GM19328 (cell line): ENCODE results near the gene MORC2.

ENCODE experiments used
- ATAC-seq: cut with Tn5 transposase; IDR thresholded peaks from one replicate; pipeline ENCODE4 v1.9.1; 2021; ENCODE audit warnings: mild to moderate bottlenecking, moderate library complexity; ENCODE audit not compliant: unreplicated experiment

MORC2 gene

DNA sequence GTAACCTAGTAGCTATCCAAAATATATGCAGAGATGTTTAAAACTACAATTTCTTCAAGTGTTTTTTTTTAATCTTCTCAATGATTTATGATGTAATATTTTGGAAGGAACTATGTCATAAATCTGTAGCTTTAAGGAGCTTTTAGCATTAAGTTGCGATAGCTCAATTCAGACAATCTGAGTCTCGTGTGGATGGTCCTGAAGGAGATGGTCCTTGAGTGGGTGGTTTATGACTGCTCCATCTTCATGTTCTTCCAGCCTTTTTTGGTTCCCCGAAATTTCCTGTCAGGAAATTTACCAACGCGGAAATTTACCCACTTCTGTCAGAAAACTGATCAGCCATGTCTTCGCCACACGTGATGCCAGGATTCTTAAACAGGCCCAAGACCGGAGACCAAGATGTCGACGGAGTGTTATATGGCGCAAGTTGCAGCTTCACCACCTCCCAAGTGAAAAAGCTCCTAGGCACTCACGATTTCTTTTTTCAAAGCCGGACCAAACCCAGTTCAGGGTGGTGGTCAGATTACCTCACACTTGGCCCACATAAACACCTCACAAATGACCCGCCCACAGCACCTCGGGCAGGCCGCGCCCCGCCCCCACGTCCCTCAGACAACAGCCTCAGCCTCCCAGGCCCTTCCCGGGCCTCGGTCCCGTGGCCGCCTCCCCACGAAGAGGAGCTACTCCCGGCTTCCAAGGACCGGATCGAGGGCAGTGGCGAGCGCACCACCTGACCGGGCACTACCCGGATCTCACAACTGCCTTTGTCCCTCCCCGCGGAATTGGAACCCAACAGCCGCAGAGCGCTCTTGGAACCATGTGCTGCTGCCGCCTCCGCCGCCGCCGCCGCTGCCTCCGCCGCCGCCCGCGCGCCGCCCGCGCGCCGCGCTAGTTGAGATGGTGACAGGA is at the start of gene MORC2:
MORC2 (minus strand) TSS at position 760 of the 909 bp plus-strand sequence. CDS start 885 bp downstream, outside the sequence.
- no peak for ATAC-seq

GRCh38 chr22:31005535-31005934 is 37.0 kb upstream of the MORC2 start:
- ATAC-seq, result no peak

- ATAC-seq, result no peak
Measured at GRCh38 chr22:31001124-31001770, 32.7 kb upstream of the MORC2 start.

- no peak for ATAC-seq
Measured at GRCh38 chr22:30998329-30998728, 29.8 kb upstream of the MORC2 start.

GRCh38 chr22:30996462-30996861 is 27.9 kb upstream of the MORC2 start:
- no peak for ATAC-seq

GRCh38 chr22:30994960-30995359 is 26.4 kb upstream of the MORC2 start:
- no peak for ATAC-seq

GRCh38 chr22:30992565-30992964 is 24.0 kb upstream of the MORC2 start:
- ATAC-seq, result no peak

DNA sequence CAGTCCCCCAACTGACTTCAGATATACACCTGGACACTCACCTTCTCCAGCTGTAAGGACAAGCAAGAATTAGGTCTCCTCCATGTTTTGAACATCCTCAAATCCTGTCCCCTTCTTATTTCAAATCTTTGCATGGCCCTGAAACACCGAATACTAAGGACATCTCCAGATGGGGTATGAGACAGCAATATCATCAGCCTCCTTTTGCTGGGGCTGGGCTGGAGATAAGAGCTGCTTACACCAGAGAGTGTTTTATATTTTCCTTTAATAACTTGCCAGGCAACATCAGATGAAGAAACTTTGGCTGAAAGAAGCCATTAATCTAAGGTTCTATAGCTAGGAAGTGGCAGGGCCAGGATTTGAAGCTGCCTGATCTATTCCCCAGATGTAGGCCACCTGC is 22.1 kb upstream of the MORC2 start:
- ATAC-seq, result no peak

DNA sequence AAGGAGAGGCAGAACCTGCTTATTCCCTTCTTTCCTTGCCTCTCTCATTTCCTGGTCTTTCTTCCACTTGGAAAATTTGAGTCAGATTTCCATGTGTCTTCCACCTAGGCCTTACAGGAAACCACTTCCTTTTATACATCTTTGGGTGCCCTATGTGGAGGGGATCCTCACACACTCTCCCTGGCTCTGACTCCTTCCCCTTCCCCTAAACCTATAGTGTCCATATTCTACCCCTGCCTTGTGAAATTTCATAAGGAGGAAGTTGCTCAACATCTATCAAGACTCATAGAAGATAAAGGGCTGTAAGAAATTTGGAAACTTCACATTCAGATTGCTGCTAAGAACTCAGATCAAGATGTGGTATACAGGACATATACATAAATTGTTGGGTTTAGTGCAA is 20.9 kb upstream of the MORC2 start:
- ATAC-seq, result no peak

GRCh38 chr22:30985561-30986208 is 17.1 kb upstream of the MORC2 start:
- no peak for ATAC-seq

DNA sequence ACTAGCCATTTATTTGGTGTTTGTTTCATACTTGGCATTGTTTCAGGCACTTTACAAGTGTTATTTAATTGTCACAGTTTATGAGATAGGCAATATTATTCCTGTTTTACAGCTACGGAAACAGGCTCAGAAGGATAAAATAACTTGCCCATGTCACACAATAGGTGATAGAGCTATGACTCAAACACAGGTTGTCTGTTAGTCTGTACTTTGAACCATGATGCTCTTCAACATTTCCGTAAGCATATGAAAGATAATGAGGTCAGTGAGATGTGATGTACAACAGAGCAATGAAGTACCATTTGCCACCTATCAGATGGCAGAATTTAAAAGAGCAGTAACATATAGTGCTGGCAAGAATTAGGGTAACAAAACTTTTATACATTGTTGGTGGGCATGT is 15.7 kb upstream of the MORC2 start:
- no peak for ATAC-seq

- no peak for ATAC-seq
Measured at GRCh38 chr22:30982512-30982911, 13.9 kb upstream of the MORC2 start.

DNA sequence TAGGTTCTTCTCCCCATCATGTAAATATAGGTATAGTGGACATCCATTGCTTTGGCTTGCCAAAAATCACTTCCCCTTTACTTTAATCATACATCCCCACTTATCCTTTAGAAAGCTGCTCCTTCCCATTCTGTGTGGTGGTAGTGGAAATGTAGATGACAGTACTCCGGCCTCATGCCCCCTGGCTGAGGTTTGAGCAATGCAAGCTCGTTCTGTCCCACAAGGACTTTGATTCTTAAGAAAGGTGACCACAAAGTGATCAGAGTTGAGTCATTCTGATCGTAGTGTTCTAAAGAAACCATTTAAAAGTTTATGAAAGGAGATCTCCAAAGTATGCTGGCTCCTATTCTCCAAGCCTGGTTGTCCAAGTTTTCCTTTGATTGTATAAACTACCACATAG is 11.4 kb upstream of the MORC2 start:
- no peak for ATAC-seq

GRCh38 chr22:30978304-30978962 is 9.9 kb upstream of the MORC2 start:
- ATAC-seq, result no peak

- no peak for ATAC-seq
Measured at GRCh38 chr22:30970356-30970746, 1.8 kb upstream of the MORC2 start.

GRCh38 chr22:30969532-30970355 is 1.2 kb upstream of the MORC2 start:
- peak; percentile 38 for ATAC-seq

- ATAC-seq, result peak; percentile 83
Measured at GRCh38 chr22:30968924-30969531, 454 bp upstream of the MORC2 start, which contains the start of gene TUG1. Gene TUG1 (plus strand): TSS chr22:30969265.

DNA sequence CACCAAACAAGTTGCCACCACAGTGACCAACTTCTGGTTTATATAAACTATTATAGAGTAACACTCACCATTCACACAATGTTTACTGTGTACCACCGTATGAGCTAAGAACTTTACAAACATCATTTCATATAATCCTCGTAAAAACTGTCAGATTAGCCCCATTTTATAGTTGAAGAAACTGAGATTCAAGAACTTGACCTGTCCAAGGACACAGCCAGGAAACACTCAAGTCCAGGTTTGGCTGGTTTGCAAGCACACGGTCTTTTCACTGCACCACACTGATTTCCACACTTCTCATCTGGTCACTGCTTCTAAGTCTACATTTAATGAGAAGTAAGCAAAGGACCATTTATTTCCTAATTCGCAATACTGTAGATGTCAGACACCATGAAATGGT is 3.7 kb downstream of the MORC2 start:
- ATAC-seq, result no peak

DNA sequence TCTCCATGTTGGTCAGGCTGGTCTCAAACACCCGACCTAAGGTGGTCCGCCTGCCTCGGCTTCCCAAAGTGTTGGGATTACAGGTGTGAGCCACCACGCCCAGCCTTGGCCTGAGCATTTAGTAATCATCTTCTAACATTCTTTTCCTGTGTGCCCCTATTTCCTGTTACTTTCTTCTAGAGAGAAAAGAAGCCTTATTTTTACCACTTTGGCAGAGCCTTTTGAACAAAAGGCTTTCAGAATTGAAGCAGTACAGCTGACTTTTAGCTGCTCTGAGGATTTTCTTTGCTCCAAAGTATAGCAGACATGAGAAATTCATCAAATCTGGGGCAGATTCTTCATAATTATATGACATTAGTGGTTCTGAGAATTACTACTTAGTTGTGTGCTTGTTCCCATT is 13.4 kb downstream of the MORC2 start:
- ATAC-seq, result no peak

- no peak for ATAC-seq
Measured at GRCh38 chr22:30953206-30953605, 15.4 kb downstream of the MORC2 start.
